ENCODE measurements around the gene PIP5K1B. TPM values are rescaled to one million over a fixed set of nuclear protein-coding genes. Genes with fewer than 3 reads are reported as not detected.

The PIP5K1B gene
- total RNA-seq, 2 experiments from 2014 or later, result 1.9 TPM

GRCh38 chr9:68740561-68740960 is 35.5 kb downstream of the PIP5K1B start:
- no peaks in the 10 kb centered on the region for H3K36me3 Mint-ChIP-seq
- H3K27me3 Mint-ChIP-seq, result peaks cover 24% of the 10 kb centered on the region
- H3K9me3 Mint-ChIP-seq, result no peaks in the 10 kb centered on the region
- no peak overlapping the region for H3K27ac Mint-ChIP-seq
- no peak for DNase-seq
- H3K4me3 Mint-ChIP-seq, result no peak overlapping the region
- H3K4me1 Mint-ChIP-seq, result peaks cover 6% of the 10 kb centered on the region

- Mint-ChIP-seq H3K27me3 (peaks cover 21% of the 10 kb centered on the region), H3K4me1 (peaks cover 6% of the 10 kb centered on the region)
- DNase-seq, result no peak
Observed at GRCh38 chr9:68741234-68741633, 36.2 kb downstream of the PIP5K1B start.

GRCh38 chr9:68741704-68742332 is 36.8 kb downstream of the PIP5K1B start:
- Mint-ChIP-seq H3K9me3 (no peaks in the 10 kb centered on the region), H3K27ac (no peak overlapping the region), H3K4me3 (no peak overlapping the region), H3K4me1 (peaks cover 6% of the 10 kb centered on the region), H3K36me3 (no peaks in the 10 kb centered on the region), H3K27me3 (peaks cover 21% of the 10 kb centered on the region)
- DNase-seq, result no peak

More at GRCh38 chr9:68741234-68741633, 36.2 kb downstream of the PIP5K1B start:
- Mint-ChIP-seq H3K27ac (no peak overlapping the region), H3K9me3 (no peaks in the 10 kb centered on the region), H3K36me3 (no peaks in the 10 kb centered on the region), H3K4me3 (no peak overlapping the region)

GRCh38 chr9:68742333-68742730 is 37.3 kb downstream of the PIP5K1B start:
- Mint-ChIP-seq H3K36me3 (no peaks in the 10 kb centered on the region), H3K4me3 (no peak overlapping the region), H3K27ac (no peak overlapping the region), H3K4me1 (peaks cover 6% of the 10 kb centered on the region), H3K9me3 (no peaks in the 10 kb centered on the region), H3K27me3 (peaks cover 17% of the 10 kb centered on the region)
- no peak for DNase-seq

- Mint-ChIP-seq H3K36me3 (no peaks in the 10 kb centered on the region), H3K4me3 (no peak overlapping the region), H3K9me3 (no peaks in the 10 kb centered on the region), H3K27me3 (peaks cover 3% of the 10 kb centered on the region), H3K27ac (no peak overlapping the region), H3K4me1 (peaks cover 6% of the 10 kb centered on the region)
- no peak for DNase-seq
Observed at GRCh38 chr9:68744426-68744825, 39.4 kb downstream of the PIP5K1B start.

GRCh38 chr9:68746525-68746924 is 41.5 kb downstream of the PIP5K1B start:
- H3K4me3 Mint-ChIP-seq, result no peak overlapping the region
- no peaks in the 10 kb centered on the region for H3K9me3 Mint-ChIP-seq
- no peaks in the 10 kb centered on the region for H3K27me3 Mint-ChIP-seq
- no peaks in the 10 kb centered on the region for H3K36me3 Mint-ChIP-seq
- DNase-seq, result no peak
- no peak overlapping the region for H3K27ac Mint-ChIP-seq
- peaks cover 6% of the 10 kb centered on the region for H3K4me1 Mint-ChIP-seq

- Mint-ChIP-seq H3K36me3 (no peaks in the 10 kb centered on the region), H3K27me3 (no peaks in the 10 kb centered on the region), H3K27ac (no peak overlapping the region), H3K4me1 (peaks cover 6% of the 10 kb centered on the region), H3K9me3 (no peaks in the 10 kb centered on the region), H3K4me3 (no peak overlapping the region)
- DNase-seq, result no peak
Observed at GRCh38 chr9:68747043-68747533, 42.0 kb downstream of the PIP5K1B start.

- Mint-ChIP-seq H3K36me3 (no peaks in the 10 kb centered on the region), H3K27ac (no peak overlapping the region), H3K27me3 (peaks cover 8% of the 10 kb centered on the region), H3K9me3 (no peaks in the 10 kb centered on the region), H3K4me1 (peaks cover 6% of the 10 kb centered on the region), H3K4me3 (no peak overlapping the region)
- DNase-seq, result no peak
Observed at GRCh38 chr9:68749135-68749534, 44.1 kb downstream of the PIP5K1B start.

GRCh38 chr9:68749579-68750159 is 44.6 kb downstream of the PIP5K1B start:
- DNase-seq, result no peak
- H3K9me3 Mint-ChIP-seq, result no peaks in the 10 kb centered on the region
- H3K4me1 Mint-ChIP-seq, result peaks cover 3% of the 10 kb centered on the region
- no peak overlapping the region for H3K4me3 Mint-ChIP-seq
- no peak overlapping the region for H3K27ac Mint-ChIP-seq
- peaks cover 12% of the 10 kb centered on the region for H3K27me3 Mint-ChIP-seq
- H3K36me3 Mint-ChIP-seq, result no peaks in the 10 kb centered on the region

- Mint-ChIP-seq H3K27me3 (peaks cover 15% of the 10 kb centered on the region), H3K4me3 (no peak overlapping the region), H3K36me3 (no peaks in the 10 kb centered on the region), H3K9me3 (no peaks in the 10 kb centered on the region), H3K27ac (no peak overlapping the region), H3K4me1 (no peaks in the 10 kb centered on the region)
- DNase-seq, result no peak
Observed at GRCh38 chr9:68750255-68750654, 45.2 kb downstream of the PIP5K1B start.

GRCh38 chr9:68750786-68751185 is 45.7 kb downstream of the PIP5K1B start:
- no peak overlapping the region for H3K27ac Mint-ChIP-seq
- no peaks in the 10 kb centered on the region for H3K36me3 Mint-ChIP-seq
- H3K9me3 Mint-ChIP-seq, result no peaks in the 10 kb centered on the region
- no peak overlapping the region for H3K4me3 Mint-ChIP-seq
- DNase-seq, result no peak
- H3K27me3 Mint-ChIP-seq, result peaks cover 18% of the 10 kb centered on the region
- H3K4me1 Mint-ChIP-seq, result no peaks in the 10 kb centered on the region

GRCh38 chr9:68751556-68751955 is 46.5 kb downstream of the PIP5K1B start:
- H3K27me3 Mint-ChIP-seq, result peaks cover 21% of the 10 kb centered on the region
- no peak overlapping the region for H3K4me3 Mint-ChIP-seq
- no peaks in the 10 kb centered on the region for H3K4me1 Mint-ChIP-seq
- no peak overlapping the region for H3K27ac Mint-ChIP-seq
- no peaks in the 10 kb centered on the region for H3K9me3 Mint-ChIP-seq
- no peaks in the 10 kb centered on the region for H3K36me3 Mint-ChIP-seq
- DNase-seq, result no peak

- no peak overlapping the region for H3K4me3 Mint-ChIP-seq
- no peak overlapping the region for H3K27ac Mint-ChIP-seq
- DNase-seq, result no peak
- H3K27me3 Mint-ChIP-seq, result peaks cover 42% of the 10 kb centered on the region
- H3K36me3 Mint-ChIP-seq, result no peaks in the 10 kb centered on the region
- peaks cover 10% of the 10 kb centered on the region for H3K9me3 Mint-ChIP-seq
- H3K4me1 Mint-ChIP-seq, result no peaks in the 10 kb centered on the region
Observed at GRCh38 chr9:68755051-68755450, 50.0 kb downstream of the PIP5K1B start.

- Mint-ChIP-seq H3K4me1 (no peaks in the 10 kb centered on the region), H3K36me3 (no peaks in the 10 kb centered on the region), H3K27me3 (peaks cover 42% of the 10 kb centered on the region), H3K4me3 (no peak overlapping the region), H3K27ac (no peak overlapping the region), H3K9me3 (peaks cover 10% of the 10 kb centered on the region)
- no peak for DNase-seq
Observed at GRCh38 chr9:68755752-68756151, 50.7 kb downstream of the PIP5K1B start.

- no peak overlapping the region for H3K4me3 Mint-ChIP-seq
- H3K36me3 Mint-ChIP-seq, result no peaks in the 10 kb centered on the region
- H3K27me3 Mint-ChIP-seq, result peaks cover 27% of the 10 kb centered on the region
- no peaks in the 10 kb centered on the region for H3K4me1 Mint-ChIP-seq
- H3K27ac Mint-ChIP-seq, result no peak overlapping the region
- peaks cover 10% of the 10 kb centered on the region for H3K9me3 Mint-ChIP-seq
- DNase-seq, result no peak
Observed at GRCh38 chr9:68759981-68760673, 55.1 kb downstream of the PIP5K1B start.

All from activated naive CD8-positive, alpha-beta T cell treated with anti-CD3 and anti-CD28 coated beads for 36 hours (primary cell).